ENCODE results near the gene ZBTB21. TPM values are rescaled to one million over a fixed set of nuclear protein-coding genes. Genes with fewer than 3 reads are reported as not detected.

ZBTB21 gene
- total RNA-seq, 1 donor from 2014 or later: 6.6 TPM

GRCh38 chr21:41957991-41958766 lies 52.0 kb downstream of the ZBTB21 start:
- TF ChIP-seq CTCF (IDR thresholded peaks at IDR 0.05; ENCODE audit: insufficient read depth, low read length, severe bottlenecking): peak; percentile 60
- no peaks in the 10 kb centered on the region for H3K27me3 ChIP-seq (ENCODE audit: control insufficient read depth, insufficient read depth, low read length)
- no peaks in the 10 kb centered on the region for H3K36me3 ChIP-seq (ENCODE audit: control insufficient read depth, insufficient read depth, low read length)
- no peak overlapping the region for H3K4me3 ChIP-seq (ENCODE audit: low read depth, low read length)
- no peak for FAIRE-seq
- peak; percentile 74 for DNase-seq (ENCODE audit: low read depth)

GRCh38 chr21:41956926-41957729 lies 53.0 kb downstream of the ZBTB21 start:
- H3K4me3 ChIP-seq (ENCODE audit: low read depth, low read length): no peak overlapping the region
- FAIRE-seq (no peak), DNase-seq (ENCODE audit: low read depth) (peak; percentile 54)
- H3K27me3 ChIP-seq (ENCODE audit: control insufficient read depth, insufficient read depth, low read length): no peaks in the 10 kb centered on the region
- no peak for TF ChIP-seq CTCF (IDR thresholded peaks at IDR 0.05; ENCODE audit: insufficient read depth, low read length, severe bottlenecking)
- H3K36me3 ChIP-seq (ENCODE audit: control insufficient read depth, insufficient read depth, low read length): no peaks in the 10 kb centered on the region

GRCh38 chr21:41955516-41955915 lies 54.6 kb downstream of the ZBTB21 start:
- DNase-seq (ENCODE audit: low read depth) (no peak), FAIRE-seq (no peak)
- no peak for TF ChIP-seq CTCF (IDR thresholded peaks at IDR 0.05; ENCODE audit: insufficient read depth, low read length, severe bottlenecking)
- no peak overlapping the region for H3K4me3 ChIP-seq (ENCODE audit: low read depth, low read length)
- H3K27me3 ChIP-seq (ENCODE audit: control insufficient read depth, insufficient read depth, low read length): no peaks in the 10 kb centered on the region
- H3K36me3 ChIP-seq (ENCODE audit: control insufficient read depth, insufficient read depth, low read length): peaks cover 1% of the 10 kb centered on the region

GRCh38 chr21:41954654-41955499 lies 55.3 kb downstream of the ZBTB21 start:
- H3K4me3 ChIP-seq (ENCODE audit: low read depth, low read length): no peak overlapping the region
- FAIRE-seq (peak; percentile 95), DNase-seq (ENCODE audit: low read depth) (no peak)
- H3K27me3 ChIP-seq (ENCODE audit: control insufficient read depth, insufficient read depth, low read length): no peaks in the 10 kb centered on the region
- H3K36me3 ChIP-seq (ENCODE audit: control insufficient read depth, insufficient read depth, low read length): peaks cover 1% of the 10 kb centered on the region
- no peak for TF ChIP-seq CTCF (IDR thresholded peaks at IDR 0.05; ENCODE audit: insufficient read depth, low read length, severe bottlenecking)

GRCh38 chr21:41953831-41954653 lies 56.1 kb downstream of the ZBTB21 start, which contains the start of gene C2CD2:
Gene C2CD2 (minus strand): TSS chr21:41954018. CDS start chr21:41953648, 370 bp downstream.
- FAIRE-seq: no peak
- peaks cover 1% of the 10 kb centered on the region for H3K36me3 ChIP-seq (ENCODE audit: control insufficient read depth, insufficient read depth, low read length)
- peak within 1 kb of the TSS; percentile 46 for H3K4me3 ChIP-seq (ENCODE audit: low read depth, low read length)
- no peaks in the 10 kb centered on the region for H3K27me3 ChIP-seq (ENCODE audit: control insufficient read depth, insufficient read depth, low read length)
- TF ChIP-seq CTCF (IDR thresholded peaks at IDR 0.05; ENCODE audit: insufficient read depth, low read length, severe bottlenecking): no peak
- DNase-seq (ENCODE audit: low read depth): no peak

All from bronchial epithelial cell (primary cell).